AG04449 (cell line): ENCODE measurements around the gene AFF3.

Experiments
- CTCF ChIA-PET: fragments of 350-600 bp; formaldehyde crosslinking; extraction: SDS; loops from one replicate; lab custom pipeline; 2021; ENCODE audit warnings: antibody characterized with exemption; lab: Yijun Ruan, JAX
- POLR2A ChIA-PET: fragments of 400-600, 350-600 bp; formaldehyde crosslinking; extraction: SDS; loops from one replicate; lab custom pipeline; 2020; ENCODE audit warnings: antibody characterized with exemption, inconsistent platforms; lab: Yijun Ruan, JAX
- DNase-seq: peaks from one replicate; pipeline ENCODE4 v3.0.0-alpha.2; 2010; ENCODE audit warnings: low read depth, low spot score
- H3K4me3 ChIP-seq: 2 replicates; pipeline ENCODE4 v1.5.1; 2011; ENCODE audit warnings: low read depth, mild to moderate bottlenecking, control low read depth, low read length
- TF ChIP-seq, protein P1 (sequence below): IDR thresholded peaks from one replicate; pipeline ENCODE4 v1.5.1; 2011; ENCODE audit warnings: mild to moderate bottlenecking, moderate library complexity, low read length, control low read depth, inconsistent platforms; ENCODE audit not compliant: insufficient read depth; ENCODE audit errors: missing control alignments

The AFF3 gene

DNA sequence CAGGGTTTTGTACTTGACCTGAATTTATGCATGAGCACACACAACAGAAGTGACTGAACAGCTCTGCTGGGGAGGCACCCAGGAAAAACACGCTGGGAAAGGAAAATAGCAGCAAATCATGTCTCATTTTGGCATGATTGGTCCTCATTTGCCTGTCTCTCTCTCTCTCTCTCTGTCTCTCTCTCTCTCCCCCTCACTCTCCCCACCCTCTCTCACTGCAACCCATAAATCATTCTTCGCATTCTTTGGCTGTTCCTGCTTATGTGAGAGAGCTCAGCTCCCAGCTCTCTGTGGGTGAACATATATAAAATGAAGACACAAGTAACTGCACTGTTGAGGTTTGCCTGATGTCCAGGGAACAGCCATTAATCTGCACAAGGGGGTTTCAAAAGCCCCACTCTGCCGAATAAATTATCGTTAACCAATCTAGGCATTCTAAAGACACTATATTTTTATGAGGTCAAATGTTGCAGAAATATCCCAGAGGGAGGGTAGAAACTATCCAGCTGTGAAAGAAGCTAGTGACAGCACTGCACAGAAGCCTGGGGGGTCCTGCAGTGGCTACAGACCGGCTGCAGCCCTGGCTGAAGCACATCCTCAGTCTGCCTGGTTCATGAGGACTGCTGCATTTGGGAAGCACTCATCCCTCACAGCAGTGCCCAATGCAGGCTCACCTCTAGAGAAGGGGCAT is 260.3 kb downstream of the AFF3 start:
- no peak overlapping the region for H3K4me3 ChIP-seq
- POLR2A ChIA-PET = interaction anchor here (0.6 to 1.4 kb wide), 7 partner anchors 9 to 219 kb away, joined by 3 to 5 read pairs (median 3); no protein-coding TSS in a partner anchor

DNA sequence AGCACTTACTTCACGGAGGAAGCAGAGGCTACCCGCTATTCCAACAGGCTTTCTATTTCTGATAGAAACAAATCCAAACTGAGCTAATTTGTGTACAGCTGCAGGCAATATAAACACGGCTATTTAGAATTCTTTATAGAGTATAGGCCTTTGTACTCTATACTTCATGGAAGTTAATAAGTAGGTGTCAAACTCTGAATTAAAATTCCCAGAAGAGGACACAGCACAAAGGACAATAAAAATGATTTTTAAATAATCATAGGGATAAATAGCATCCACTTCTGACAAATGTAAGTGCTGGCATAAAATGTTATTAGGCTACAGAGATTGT is 261.5 kb downstream of the AFF3 start:
- ChIA-PET CTCF (interaction anchor here (0.7 to 2.2 kb wide), 4 partner anchors 11 to 342 kb away, joined by 3 to 10 read pairs (median 3); no protein-coding TSS in a partner anchor), POLR2A (interaction anchor here (0.6 to 1.3 kb wide), 3 partner anchors 20 to 316 kb away, joined by 3 to 4 read pairs (median 3); no protein-coding TSS in a partner anchor)
- no peak overlapping the region for H3K4me3 ChIP-seq
- DNase-seq = no peak
- TF ChIP-seq, protein P1, sequence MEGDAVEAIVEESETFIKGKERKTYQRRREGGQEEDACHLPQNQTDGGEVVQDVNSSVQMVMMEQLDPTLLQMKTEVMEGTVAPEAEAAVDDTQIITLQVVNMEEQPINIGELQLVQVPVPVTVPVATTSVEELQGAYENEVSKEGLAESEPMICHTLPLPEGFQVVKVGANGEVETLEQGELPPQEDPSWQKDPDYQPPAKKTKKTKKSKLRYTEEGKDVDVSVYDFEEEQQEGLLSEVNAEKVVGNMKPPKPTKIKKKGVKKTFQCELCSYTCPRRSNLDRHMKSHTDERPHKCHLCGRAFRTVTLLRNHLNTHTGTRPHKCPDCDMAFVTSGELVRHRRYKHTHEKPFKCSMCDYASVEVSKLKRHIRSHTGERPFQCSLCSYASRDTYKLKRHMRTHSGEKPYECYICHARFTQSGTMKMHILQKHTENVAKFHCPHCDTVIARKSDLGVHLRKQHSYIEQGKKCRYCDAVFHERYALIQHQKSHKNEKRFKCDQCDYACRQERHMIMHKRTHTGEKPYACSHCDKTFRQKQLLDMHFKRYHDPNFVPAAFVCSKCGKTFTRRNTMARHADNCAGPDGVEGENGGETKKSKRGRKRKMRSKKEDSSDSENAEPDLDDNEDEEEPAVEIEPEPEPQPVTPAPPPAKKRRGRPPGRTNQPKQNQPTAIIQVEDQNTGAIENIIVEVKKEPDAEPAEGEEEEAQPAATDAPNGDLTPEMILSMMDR = no peak

More for the DNA sequence above, 260.3 kb downstream of the AFF3 start:
- CTCF ChIA-PET = interaction anchor here (0.7 to 2.2 kb wide), 6 partner anchors 10 to 378 kb away, joined by 3 to 10 read pairs (median 3); no protein-coding TSS in a partner anchor
- DNase-seq = peak; percentile 89
- TF ChIP-seq, protein P1 = no peak

DNA sequence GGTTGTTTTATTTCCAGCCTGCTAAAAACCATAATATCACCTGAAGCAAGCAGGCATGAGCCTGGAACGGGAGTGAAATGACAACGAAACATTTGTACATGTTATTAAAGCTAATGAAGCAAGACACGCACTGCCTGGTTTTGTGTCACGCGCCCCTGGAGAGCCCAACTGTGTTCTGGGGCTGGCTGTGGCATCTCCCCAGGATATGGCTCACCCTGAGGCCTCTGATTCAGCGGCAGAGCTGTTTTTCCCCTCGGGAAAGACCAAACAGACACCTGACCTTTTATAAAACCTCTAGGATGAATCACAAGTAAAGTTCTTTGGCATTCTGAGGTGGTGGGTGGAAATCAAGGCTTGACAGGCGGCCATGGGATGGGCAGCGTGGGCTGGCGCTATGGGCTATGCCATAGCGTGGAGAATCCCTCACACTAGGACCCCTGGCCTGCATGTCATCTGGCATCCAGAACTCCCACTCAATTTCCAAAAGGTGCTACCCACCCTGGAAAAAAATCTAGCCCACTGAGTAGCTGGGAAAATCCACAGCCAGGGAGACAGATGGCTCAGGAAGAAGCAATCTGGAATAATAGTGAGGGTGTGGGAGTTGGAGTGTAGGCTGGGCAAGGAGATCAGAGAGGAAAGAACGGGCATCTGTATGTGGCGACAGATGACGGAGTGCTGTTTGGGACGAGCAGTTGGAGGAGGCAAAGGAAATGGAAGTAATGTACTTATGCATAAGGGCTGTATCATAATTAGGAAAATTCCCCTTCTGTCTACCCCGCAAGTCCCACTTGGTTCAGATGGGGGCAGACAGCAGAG is 262.0 kb downstream of the AFF3 start:
- CTCF ChIA-PET = interaction anchor here (0.9 to 1.2 kb wide), 2 partner anchors 13 to 154 kb away, joined by 3 to 4 read pairs; no protein-coding TSS in a partner anchor

DNA sequence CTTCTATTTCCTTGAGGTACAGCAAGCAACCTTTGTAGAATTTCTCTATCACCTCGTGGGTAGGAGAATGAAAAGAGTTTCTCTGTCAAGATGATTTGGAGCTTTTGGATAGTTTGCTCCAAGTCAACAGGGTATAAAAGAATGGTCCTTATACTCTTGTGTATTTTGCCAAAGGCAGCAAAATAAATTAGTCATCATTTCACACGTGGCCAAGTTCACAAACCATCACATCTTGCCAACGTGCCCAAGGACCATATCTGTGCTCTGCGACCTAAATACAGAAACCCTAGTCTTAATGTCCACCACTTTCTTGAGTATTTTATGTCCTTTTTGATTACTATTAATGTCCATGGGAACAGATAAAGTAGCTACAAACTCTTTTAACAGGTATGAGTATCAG is 262.9 kb downstream of the AFF3 start:
- CTCF ChIA-PET = interaction anchor here (0.8 to 1.2 kb wide), 3 partner anchors 154 to 383 kb away, joined by 3 to 4 read pairs (median 3); no protein-coding TSS in a partner anchor
- H3K4me3 ChIP-seq = no peak overlapping the region
- TF ChIP-seq, protein P1 = no peak
- no peak for DNase-seq
- POLR2A ChIA-PET = interaction anchor here (0.9 to 1.7 kb wide), 4 partner anchors 14 to 132 kb away, joined by 3 to 6 read pairs (median 4); no protein-coding TSS in a partner anchor

More for the DNA sequence above, 262.0 kb downstream of the AFF3 start:
- no peak overlapping the region for H3K4me3 ChIP-seq
- peak; percentile 85 for DNase-seq
- TF ChIP-seq, protein P1 = no peak
- POLR2A ChIA-PET = interaction anchor here (0.6 to 1.7 kb wide), 5 partner anchors 15 to 317 kb away, joined by 3 to 6 read pairs (median 4); no protein-coding TSS in a partner anchor

DNA sequence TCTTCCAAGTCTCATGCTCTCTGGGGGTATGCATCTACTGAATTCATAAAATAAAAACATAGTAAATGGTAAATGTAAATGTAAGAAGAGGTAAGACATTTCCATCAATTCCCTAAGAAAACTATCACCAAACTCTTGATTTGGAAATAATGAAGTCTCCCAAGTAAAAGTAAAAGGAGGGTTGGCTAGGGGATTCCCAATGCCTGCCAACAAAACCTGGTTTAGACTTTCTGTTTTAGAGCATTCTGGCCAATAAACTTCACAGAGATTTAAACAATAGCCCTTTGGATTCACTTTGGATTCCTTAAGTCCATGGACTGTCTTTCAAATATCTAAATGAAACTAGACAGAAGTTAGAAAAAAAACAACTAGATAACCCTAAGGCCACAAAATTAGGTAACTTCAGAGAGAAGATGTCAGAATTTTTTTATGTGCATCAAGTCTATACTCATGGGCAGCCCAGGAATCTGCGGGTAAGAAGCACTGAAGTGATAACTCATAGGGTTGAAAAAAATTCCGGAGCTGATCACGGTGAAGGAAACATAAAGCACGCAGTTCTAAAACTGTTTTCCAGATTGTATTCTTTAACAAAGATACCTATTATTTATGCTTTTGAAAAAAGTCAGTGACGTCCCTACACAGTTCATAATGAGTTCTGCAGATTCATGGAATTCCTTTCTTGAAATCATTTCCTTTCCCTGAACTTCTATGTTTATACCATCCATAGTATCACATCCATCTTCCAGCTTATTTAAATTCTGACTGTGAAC is 263.6 kb downstream of the AFF3 start:
- CTCF ChIA-PET = interaction anchor here (0.8 to 1.0 kb wide), 2 partner anchors 319 to 384 kb away, joined by 3 read pairs; no protein-coding TSS in a partner anchor
- POLR2A ChIA-PET = interaction anchor here (0.9 to 1.7 kb wide), 3 partner anchors 13 to 133 kb away, joined by 3 to 6 read pairs (median 5); no protein-coding TSS in a partner anchor
- no peak overlapping the region for H3K4me3 ChIP-seq
- DNase-seq = peak; percentile 77
- TF ChIP-seq, protein P1 = no peak
